ENCODE measurements around the gene NSRP1.

GRCh38 chr17:30222721-30223175 lies 106.1 kb downstream of the NSRP1 start:
- TF ChIP-seq CTCF (IDR thresholded peaks at IDR 0.05; ENCODE audit: control extremely low read depth in 1 of 3, insufficient read depth in 1 of 3, low read depth in 1 of 3, low read length in 3 of 3) (no peak), YY1 (IDR thresholded peaks at IDR 0.05; ENCODE audit: low read depth, low read length) (no peak), POLR2A (IDR thresholded peaks at IDR 0.05; ENCODE audit: control extremely low read depth in 1 of 2, low read depth in 2 of 2, low read length in 2 of 2) (no peak), KDM5A (IDR thresholded peaks at IDR 0.05; ENCODE audit: low read length) (no peak), POLR2AphosphoS5 (IDR thresholded peaks at IDR 0.05; ENCODE audit: low read depth, low read length) (no peak), SP4 (IDR thresholded peaks at IDR 0.05; ENCODE audit: low read length) (no peak), HDAC6 (IDR thresholded peaks at IDR 0.05; ENCODE audit: low read depth, low read length) (no peak), GTF2F1 (IDR thresholded peaks at IDR 0.05; ENCODE audit: borderline replicate concordance, low read depth, low read length) (no peak), GABPA (IDR thresholded peaks at IDR 0.05; ENCODE audit: borderline replicate concordance, insufficient read depth, low read length) (no peak), EP300 (IDR thresholded peaks at IDR 0.05; ENCODE audit: borderline replicate concordance in 1 of 2, low read depth in 2 of 2, low read length in 2 of 2) (no peak), JUN (IDR thresholded peaks at IDR 0.05; ENCODE audit: low read depth, low read length) (no peak)
